ENCODE data around the gene RRM2. TPM values are rescaled to one million over a fixed set of nuclear protein-coding genes. Genes with fewer than 3 reads are reported as not detected.

Gene RRM2
- polyA plus RNA-seq, 1 donor (not counting 4 experiments of a cell fraction or from before 2014, with no cell fraction given): 25.7 TPM

- Histone ChIP-seq H3K9me3 (ENCODE audit: control insufficient read depth, low read depth, low read length) (no peaks in the 10 kb centered on the region), H2AFZ (ENCODE audit: control insufficient read depth, low read length) (no peak overlapping the region), H3K36me3 (ENCODE audit: control insufficient read depth in 2 of 2, extremely low read depth in 1 of 2, insufficient read depth in 2 of 2, low read length in 2 of 2) (no peaks in the 10 kb centered on the region), H3K79me2 (ENCODE audit: control insufficient read depth, insufficient read depth, low read length) (no peaks in the 10 kb centered on the region), H3K9me1 (ENCODE audit: control insufficient read depth, extremely low read depth, insufficient read depth, low read length) (no peaks in the 10 kb centered on the region), H3K9ac (ENCODE audit: control insufficient read depth, extremely low read depth, insufficient read depth, low read length) (no peak overlapping the region), H3K4me1 (ENCODE audit: control insufficient read depth, extremely low read depth, insufficient read depth, low read length) (no peaks in the 10 kb centered on the region), H4K20me1 (ENCODE audit: control insufficient read depth, extremely low read depth, insufficient read depth, low read length) (no peaks in the 10 kb centered on the region), H3K4me3 (ENCODE audit: control insufficient read depth in 2 of 3, extremely low read depth in 1 of 3, insufficient read depth in 2 of 3, low read depth in 1 of 3, low read length in 3 of 3) (no peak overlapping the region), H3K27me3 (ENCODE audit: control insufficient read depth, extremely low read depth, insufficient read depth, low read length) (no peaks in the 10 kb centered on the region), H3K27ac (ENCODE audit: control insufficient read depth, insufficient read depth, low read length) (no peak overlapping the region), H3K4me2 (ENCODE audit: control insufficient read depth, extremely low read depth, insufficient read depth, low read depth, low read length) (no peak overlapping the region)
- no peak for DNase-seq (ENCODE audit: low read depth, low spot score)
- no peak for TF ChIP-seq EZH2 (IDR thresholded peaks at IDR 0.05; ENCODE audit: low read length)
- TF ChIP-seq, protein P1, sequence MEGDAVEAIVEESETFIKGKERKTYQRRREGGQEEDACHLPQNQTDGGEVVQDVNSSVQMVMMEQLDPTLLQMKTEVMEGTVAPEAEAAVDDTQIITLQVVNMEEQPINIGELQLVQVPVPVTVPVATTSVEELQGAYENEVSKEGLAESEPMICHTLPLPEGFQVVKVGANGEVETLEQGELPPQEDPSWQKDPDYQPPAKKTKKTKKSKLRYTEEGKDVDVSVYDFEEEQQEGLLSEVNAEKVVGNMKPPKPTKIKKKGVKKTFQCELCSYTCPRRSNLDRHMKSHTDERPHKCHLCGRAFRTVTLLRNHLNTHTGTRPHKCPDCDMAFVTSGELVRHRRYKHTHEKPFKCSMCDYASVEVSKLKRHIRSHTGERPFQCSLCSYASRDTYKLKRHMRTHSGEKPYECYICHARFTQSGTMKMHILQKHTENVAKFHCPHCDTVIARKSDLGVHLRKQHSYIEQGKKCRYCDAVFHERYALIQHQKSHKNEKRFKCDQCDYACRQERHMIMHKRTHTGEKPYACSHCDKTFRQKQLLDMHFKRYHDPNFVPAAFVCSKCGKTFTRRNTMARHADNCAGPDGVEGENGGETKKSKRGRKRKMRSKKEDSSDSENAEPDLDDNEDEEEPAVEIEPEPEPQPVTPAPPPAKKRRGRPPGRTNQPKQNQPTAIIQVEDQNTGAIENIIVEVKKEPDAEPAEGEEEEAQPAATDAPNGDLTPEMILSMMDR (optimal IDR thresholded peaks at IDR 0.05 in 1 of 3, IDR thresholded peaks at IDR 0.05 in 1 of 3, conservative IDR thresholded peaks at IDR 0.05 in 1 of 3; ENCODE audit: extremely low read depth in 1 of 3, insufficient read depth in 2 of 3, low read length in 3 of 3): no peak
- dilution Hi-C loops (cut with MboI; ENCODE audit: extremely low pct_ligation_motif_present, low sequenced_read_pairs): no loop called here
- FAIRE-seq: no peak
Measured at GRCh38 chr2:10173258-10174005, 50.9 kb downstream of the RRM2 start.

GRCh38 chr2:10174173-10174572 is 51.6 kb downstream of the RRM2 start:
- H3K36me3 ChIP-seq (ENCODE audit: control insufficient read depth in 2 of 2, extremely low read depth in 1 of 2, insufficient read depth in 2 of 2, low read length in 2 of 2): no peaks in the 10 kb centered on the region
- no peak overlapping the region for H2AFZ ChIP-seq (ENCODE audit: control insufficient read depth, low read length)
- no peak overlapping the region for H3K4me3 ChIP-seq (ENCODE audit: control insufficient read depth in 2 of 3, extremely low read depth in 1 of 3, insufficient read depth in 2 of 3, low read depth in 1 of 3, low read length in 3 of 3)
- DNase-seq (ENCODE audit: low read depth, low spot score) (no peak), FAIRE-seq (no peak)
- no peaks in the 10 kb centered on the region for H3K4me1 ChIP-seq (ENCODE audit: control insufficient read depth, extremely low read depth, insufficient read depth, low read length)
- no peak overlapping the region for H3K9ac ChIP-seq (ENCODE audit: control insufficient read depth, extremely low read depth, insufficient read depth, low read length)
- H3K9me1 ChIP-seq (ENCODE audit: control insufficient read depth, extremely low read depth, insufficient read depth, low read length): no peaks in the 10 kb centered on the region
- no peak overlapping the region for H3K27ac ChIP-seq (ENCODE audit: control insufficient read depth, insufficient read depth, low read length)
- no peaks in the 10 kb centered on the region for H3K79me2 ChIP-seq (ENCODE audit: control insufficient read depth, insufficient read depth, low read length)
- H3K27me3 ChIP-seq (ENCODE audit: control insufficient read depth, extremely low read depth, insufficient read depth, low read length): no peaks in the 10 kb centered on the region
- no peaks in the 10 kb centered on the region for H4K20me1 ChIP-seq (ENCODE audit: control insufficient read depth, extremely low read depth, insufficient read depth, low read length)
- H3K9me3 ChIP-seq (ENCODE audit: control insufficient read depth, low read depth, low read length): no peaks in the 10 kb centered on the region
- H3K4me2 ChIP-seq (ENCODE audit: control insufficient read depth, extremely low read depth, insufficient read depth, low read depth, low read length): no peak overlapping the region
- no peak for TF ChIP-seq EZH2 (IDR thresholded peaks at IDR 0.05; ENCODE audit: low read length)
- TF ChIP-seq, protein P1 (optimal IDR thresholded peaks at IDR 0.05 in 1 of 3, IDR thresholded peaks at IDR 0.05 in 1 of 3, conservative IDR thresholded peaks at IDR 0.05 in 1 of 3; ENCODE audit: extremely low read depth in 1 of 3, insufficient read depth in 2 of 3, low read length in 3 of 3): no peak
- dilution Hi-C loops (cut with MboI; ENCODE audit: extremely low pct_ligation_motif_present, low sequenced_read_pairs): no loop called here
